Trophoblast cell (in vitro differentiated cells and primary cell): ENCODE results near the gene TMEM97.

Experiments
- DNase-seq, 2 donors: peaks; one replicate each; pipeline ENCODE4 v3.0.0-alpha.2; 2016
- H2AFZ ChIP-seq: 2 replicates; pipeline ENCODE4 v1.6.1; 2013; ENCODE audit warnings: low read length, moderate library complexity, mild to moderate bottlenecking; ENCODE audit not compliant: insufficient read depth, poor library complexity
- H2AK5ac ChIP-seq: 2 replicates; pipeline ENCODE4 v1.6.1; 2013; ENCODE audit warnings: mild to moderate bottlenecking, low read length
- H2BK120ac ChIP-seq: 2 replicates; pipeline ENCODE4 v1.6.1; 2013; ENCODE audit warnings: low read length, mild to moderate bottlenecking, moderate library complexity; ENCODE audit not compliant: insufficient read depth, poor library complexity
- H2BK12ac ChIP-seq: 2 replicates; pipeline ENCODE4 v1.6.1; 2013; ENCODE audit warnings: mild to moderate bottlenecking, low read length, moderate library complexity
- H2BK5ac ChIP-seq: 2 replicates; pipeline ENCODE4 v1.6.1; 2013; ENCODE audit warnings: low read length, low read depth, moderate library complexity, mild to moderate bottlenecking; ENCODE audit not compliant: poor library complexity
- H3K14ac ChIP-seq: 2 replicates; pipeline ENCODE4 v1.6.1; 2013; ENCODE audit warnings: mild to moderate bottlenecking, low read length
- H3K18ac ChIP-seq: 2 replicates; pipeline ENCODE4 v1.6.1; 2013; ENCODE audit warnings: mild to moderate bottlenecking, low read length
- H3K23ac ChIP-seq: 2 replicates; pipeline ENCODE4 v1.6.1; 2013; ENCODE audit warnings: low read length
- H3K27ac ChIP-seq: 2 replicates; pipeline ENCODE4 v1.5.1; 2013; ENCODE audit warnings: low read depth, mild to moderate bottlenecking, inconsistent platforms, low read length, moderate library complexity
- H3K27me3 ChIP-seq: 2 replicates; pipeline ENCODE4 v1.6.1; 2013; ENCODE audit warnings: inconsistent platforms, mild to moderate bottlenecking, low read length, moderate library complexity; ENCODE audit not compliant: insufficient read depth
- H3K36me3 ChIP-seq, 2 experiments: 1 replicate in 1 of 2; 2 replicates in 1 of 2; pipeline ENCODE4 v1.6.1; 2013; ENCODE audit warnings: low read length in 2 of 2, mild to moderate bottlenecking in 2 of 2, moderate library complexity in 1 of 2; ENCODE audit not compliant: insufficient read depth in 2 of 2, control insufficient read depth in 1 of 2
- H3K4ac ChIP-seq: 2 replicates; pipeline ENCODE4 v1.6.1; 2013; ENCODE audit warnings: low read depth, mild to moderate bottlenecking, low read length, moderate library complexity
- H3K4me1 ChIP-seq, 2 experiments: 1 replicate in 1 of 2; 2 replicates in 1 of 2; pipeline ENCODE4 v1.6.1; 2013; ENCODE audit warnings: low read length in 2 of 2, mild to moderate bottlenecking in 2 of 2, moderate library complexity in 1 of 2; ENCODE audit not compliant: insufficient read depth in 2 of 2, control insufficient read depth in 1 of 2
- H3K4me2 ChIP-seq: 2 replicates; pipeline ENCODE4 v1.6.1; 2013; ENCODE audit warnings: inconsistent platforms, mild to moderate bottlenecking, low read length, moderate library complexity
- H3K4me3 ChIP-seq: 2 replicates; pipeline ENCODE4 v1.5.1; 2013; ENCODE audit warnings: mild to moderate bottlenecking, low read depth, low read length, inconsistent platforms
- H3K79me1 ChIP-seq: one replicate; pipeline ENCODE4 v1.6.1; 2013; ENCODE audit warnings: low read length
- H3K79me2 ChIP-seq: 2 replicates; pipeline ENCODE4 v1.6.1; 2013; ENCODE audit warnings: low read length, mild to moderate bottlenecking; ENCODE audit not compliant: control insufficient read depth, insufficient read depth, poor library complexity
- H3K9ac ChIP-seq: 2 replicates; pipeline ENCODE4 v1.6.1; 2013; ENCODE audit warnings: mild to moderate bottlenecking, low read length
- H3K9me3 ChIP-seq: 2 replicates; pipeline ENCODE4 v1.6.1; 2013; ENCODE audit warnings: low read depth, mild to moderate bottlenecking, control low read depth, inconsistent platforms, low read length; ENCODE audit not compliant: insufficient read depth
- H4K12ac ChIP-seq: 2 replicates; pipeline ENCODE4 v1.6.1; 2013; ENCODE audit warnings: low read depth, mild to moderate bottlenecking, low read length, moderate library complexity
- H4K8ac ChIP-seq: 2 replicates; pipeline ENCODE4 v1.6.1; 2013; ENCODE audit warnings: low read depth, mild to moderate bottlenecking, low read length, moderate library complexity
- H4K91ac ChIP-seq: one replicate; pipeline ENCODE4 v1.6.1; 2013; ENCODE audit warnings: low read depth, mild to moderate bottlenecking, low read length, moderate library complexity
- WGBS: extraction: QIAGEN DNeasy Blood & Tissue Kit; methylation state at CpG from one replicate; pipeline ENCODE4 v1.1.7; 2013; ENCODE audit warnings: missing lambda C conversion rate; ENCODE audit not compliant: insufficient read length, insufficient coverage; ENCODE audit errors: extremely low coverage; 5-methylcytosine and 5-hydroxymethylcytosine counted together

The TMEM97 gene

GRCh38 chr17:28279411-28279810 lies 39.6 kb upstream of the TMEM97 start:
- Histone ChIP-seq H3K14ac (peak overlapping the region; percentile 59), H3K79me2 (peaks cover 8% of the 10 kb centered on the region)

GRCh38 chr17:28280826-28281225 lies 38.2 kb upstream of the TMEM97 start:
- H2BK5ac ChIP-seq: no peak overlapping the region
- H3K4me2 ChIP-seq: no peak overlapping the region
- DNase-seq: peak; percentile 72 to 92
- H3K9ac ChIP-seq: no peak overlapping the region
- H3K23ac ChIP-seq: no peak overlapping the region
- H3K79me1 ChIP-seq: peaks cover 34% of the 10 kb centered on the region
- no peak overlapping the region for H2AFZ ChIP-seq
- peak overlapping the region; percentile 70 for H4K91ac ChIP-seq
- H3K27me3 ChIP-seq: no peaks in the 10 kb centered on the region
- WGBS: no CpG with 5 or more reads among the region's 3 CpGs
- H3K4ac ChIP-seq: no peak overlapping the region
- peak overlapping the region; percentile 29 for H3K14ac ChIP-seq
- no peak overlapping the region for H4K12ac ChIP-seq
- peak overlapping the region; percentile 87 for H2BK120ac ChIP-seq
- H3K9me3 ChIP-seq: no peaks in the 10 kb centered on the region
- no peak overlapping the region for H2AK5ac ChIP-seq
- H3K79me2 ChIP-seq: peaks cover 8% of the 10 kb centered on the region
- H3K27ac ChIP-seq: no peak overlapping the region
- peak overlapping the region; percentile 73 for H2BK12ac ChIP-seq
- no peak overlapping the region for H3K4me3 ChIP-seq
- H3K4me1 ChIP-seq: peaks cover 25 to 31% of the 10 kb centered on the region in 2 experiments
- no peak overlapping the region for H4K8ac ChIP-seq
- no peaks in the 10 kb centered on the region for H3K36me3 ChIP-seq
- H3K18ac ChIP-seq: no peak overlapping the region

More at GRCh38 chr17:28279411-28279810, 39.6 kb upstream of the TMEM97 start:
- no peak overlapping the region for H2AFZ ChIP-seq
- H3K9me3 ChIP-seq: no peaks in the 10 kb centered on the region
- no peaks in the 10 kb centered on the region for H3K36me3 ChIP-seq
- peak overlapping the region; percentile 38 for H3K27ac ChIP-seq
- peak overlapping the region; percentile 58 for H2BK5ac ChIP-seq
- peak overlapping the region; percentile 83 for H3K18ac ChIP-seq
- H3K4me2 ChIP-seq: no peak overlapping the region
- no peak overlapping the region for H4K8ac ChIP-seq
- peak; percentile 51 to 89 for DNase-seq
- H3K27me3 ChIP-seq: no peaks in the 10 kb centered on the region
- no peak overlapping the region for H4K12ac ChIP-seq
- peaks cover 39% of the 10 kb centered on the region for H3K79me1 ChIP-seq
- no CpG with 5 or more reads among the region's 6 CpGs for WGBS
- peak overlapping the region; percentile 72 for H4K91ac ChIP-seq
- peak overlapping the region; percentile 75 for H2BK120ac ChIP-seq
- H3K9ac ChIP-seq: no peak overlapping the region
- H3K4me3 ChIP-seq: no peak overlapping the region
- peak overlapping the region; percentile 87 for H2AK5ac ChIP-seq
- H3K23ac ChIP-seq: no peak overlapping the region
- peak overlapping the region; percentile 24 for H3K4ac ChIP-seq
- peak overlapping the region; percentile 88 for H2BK12ac ChIP-seq
- H3K4me1 ChIP-seq: peaks cover 28 to 32% of the 10 kb centered on the region in 2 experiments

DNA sequence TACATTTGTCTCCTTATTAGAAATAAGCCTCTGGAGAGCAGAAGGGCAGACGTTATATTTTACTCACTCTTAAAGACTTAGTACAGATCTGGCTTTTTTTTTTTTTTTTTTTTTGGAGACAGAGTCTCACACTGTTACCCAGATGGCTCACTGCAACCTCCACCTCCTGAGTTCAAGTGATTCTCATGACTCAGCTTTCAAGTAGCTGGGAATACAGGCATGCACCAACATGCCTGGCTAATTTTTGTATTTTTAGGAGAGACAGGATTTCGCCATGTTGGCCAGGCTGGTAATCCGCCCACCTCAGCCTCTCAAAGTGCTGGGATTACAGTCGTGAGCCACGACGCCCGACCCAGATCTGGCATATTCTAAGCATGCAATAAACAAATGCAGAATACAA lies 36.4 kb upstream of the TMEM97 start:
- peak overlapping the region; percentile 68 for H4K91ac ChIP-seq
- peaks cover 2% of the 10 kb centered on the region for H3K79me2 ChIP-seq
- H2AFZ ChIP-seq: no peak overlapping the region
- H3K4me2 ChIP-seq: no peak overlapping the region
- H2BK5ac ChIP-seq: peak overlapping the region; percentile 97
- peak; percentile 44 to 70 for DNase-seq
- H3K9ac ChIP-seq: no peak overlapping the region
- H3K27me3 ChIP-seq: no peaks in the 10 kb centered on the region
- peak overlapping the region; percentile 78 for H3K27ac ChIP-seq
- H3K36me3 ChIP-seq: no peaks in the 10 kb centered on the region
- peak overlapping the region; percentile 77 for H3K14ac ChIP-seq
- no peaks in the 10 kb centered on the region for H3K9me3 ChIP-seq
- WGBS: no CpG with 5 or more reads among the region's 7 CpGs
- H3K18ac ChIP-seq: no peak overlapping the region
- no peak overlapping the region for H2BK12ac ChIP-seq
- H3K4me3 ChIP-seq: no peak overlapping the region
- no peak overlapping the region for H4K12ac ChIP-seq
- peak overlapping the region; percentile 80 for H2BK120ac ChIP-seq
- H3K4ac ChIP-seq: no peak overlapping the region
- H3K4me1 ChIP-seq: peaks cover 12 to 17% of the 10 kb centered on the region in 2 experiments
- H2AK5ac ChIP-seq: no peak overlapping the region
- no peak overlapping the region for H3K23ac ChIP-seq
- peaks cover 19% of the 10 kb centered on the region for H3K79me1 ChIP-seq
- peak overlapping the region; percentile 54 for H4K8ac ChIP-seq

DNA sequence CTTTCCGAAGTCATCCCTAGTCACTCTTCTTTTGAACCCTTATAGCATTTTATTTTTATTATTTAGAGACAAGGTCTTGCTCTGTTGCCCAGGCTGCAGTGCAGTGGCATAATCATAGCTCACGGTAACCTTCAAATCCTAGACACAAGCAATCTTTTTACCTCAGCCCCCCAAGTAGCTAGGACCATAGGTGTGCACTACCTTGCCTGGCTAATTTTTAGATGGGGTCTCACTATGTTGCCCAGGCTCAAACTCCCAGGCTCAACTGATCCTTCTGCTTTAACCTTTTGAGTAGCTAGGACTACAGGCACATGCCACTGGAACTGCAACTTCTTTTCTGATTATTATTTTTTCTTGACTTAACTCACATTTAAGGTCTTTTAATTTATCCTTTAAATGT lies 33.0 kb upstream of the TMEM97 start:
- no peaks in the 10 kb centered on the region for H3K36me3 ChIP-seq
- H3K79me1 ChIP-seq: peaks cover 9% of the 10 kb centered on the region
- peaks cover 2% of the 10 kb centered on the region for H3K79me2 ChIP-seq
- no peak overlapping the region for H2AFZ ChIP-seq
- WGBS: no CpG with 5 or more reads among the region's 2 CpGs
- no peak overlapping the region for H2BK12ac ChIP-seq
- no peak for DNase-seq
- H4K91ac ChIP-seq: no peak overlapping the region
- no peak overlapping the region for H3K4ac ChIP-seq
- H3K4me3 ChIP-seq: no peak overlapping the region
- no peak overlapping the region for H2BK5ac ChIP-seq
- no peak overlapping the region for H3K4me2 ChIP-seq
- H2BK120ac ChIP-seq: no peak overlapping the region
- no peak overlapping the region for H3K9ac ChIP-seq
- no peak overlapping the region for H3K23ac ChIP-seq
- no peak overlapping the region for H3K14ac ChIP-seq
- H3K27ac ChIP-seq: no peak overlapping the region
- H3K4me1 ChIP-seq: peaks cover 4 to 8% of the 10 kb centered on the region in 2 experiments
- H3K18ac ChIP-seq: no peak overlapping the region
- H4K8ac ChIP-seq: no peak overlapping the region
- H4K12ac ChIP-seq: no peak overlapping the region
- no peak overlapping the region for H2AK5ac ChIP-seq
- no peaks in the 10 kb centered on the region for H3K27me3 ChIP-seq
- H3K9me3 ChIP-seq: no peaks in the 10 kb centered on the region
